A549 (cell line): Measurements from ENCODE around the gene HLA-DOB. TPM values are rescaled to one million over a fixed set of nuclear protein-coding genes. Genes with fewer than 3 reads are reported as not detected.

Experiments
- ATAC-seq, 2 experiments: fragments of 200-7000 bp in 1 of 2; fragments of >200 bp in 1 of 2; cut with Nextera tagmentation in 1 of 2; cut with Tn5 transposase in 1 of 2; 3 replicates each; pipeline versions ENCODE4 v1.8.0 to v1.9.1; 2018 to 2020; ENCODE audit warnings: mild to moderate bottlenecking in 1 of 2, moderate library complexity in 1 of 2
- CTCF ChIA-PET: fragments of 300-600 bp; sonication (Branson Sonifier 250); formaldehyde crosslinking; extraction: SDS; loops from one replicate; lab custom pipeline; 2021; ENCODE audit warnings: antibody characterized with exemption, inconsistent platforms; lab: Yijun Ruan, JAX
- POLR2A ChIA-PET: fragments of 350-600 bp; formaldehyde crosslinking; extraction: SDS; loops from one replicate; lab custom pipeline; 2021; ENCODE audit warnings: antibody characterized with exemption, inconsistent platforms; lab: Yijun Ruan, JAX
- DNase-seq, 2 experiments: peaks; one replicate each; pipeline versions ENCODE4 v3.0.0 to v3.0.0-alpha.2; 2011 to 2016; ENCODE audit warnings: low read depth in 1 of 2, low spot score in 1 of 2
- FAIRE-seq: peaks from 2 replicates; lab custom pipeline; 2011; peaks lifted over from hg19 to GRCh38; lab: Jason Lieb, UNC
- H3K27ac ChIP-seq, 2 experiments: fragments of >200 bp; sonication (Bioruptor Twin); formaldehyde crosslinking; 3 replicates each; pipeline ENCODE4 v1.5.1; 2016 to 2017
- H3K4me1 ChIP-seq: fragments of >200 bp; sonication (Bioruptor Twin); formaldehyde crosslinking; 3 replicates; pipeline ENCODE4 v1.6.1; 2016
- H3K4me2 ChIP-seq: fragments of >200 bp; sonication (Bioruptor Twin); formaldehyde crosslinking; 3 replicates; pipeline ENCODE4 v1.6.1; 2016
- H3K4me3 ChIP-seq: fragments of >200 bp; sonication (Bioruptor Twin); formaldehyde crosslinking; 3 replicates; pipeline ENCODE4 v1.5.1; 2016
- H3K9me3 ChIP-seq: fragments of >200 bp; sonication (Bioruptor Twin); formaldehyde crosslinking; 3 replicates; pipeline ENCODE4 v1.6.1; 2016
- EHMT2 ChIP-seq: fragments of 200-600 bp; sonication (generic); IDR thresholded peaks from 2 replicates; pipeline ENCODE4 v1.6.1; 2016; ENCODE audit warnings: antibody characterized with exemption, low read depth, mild to moderate bottlenecking, moderate library complexity
- ESRRA ChIP-seq: fragments of 150-350 bp; IDR thresholded peaks from 2 replicates; pipeline ENCODE4 v1.6.1; 2014; ENCODE audit warnings: mild to moderate bottlenecking, low read length, borderline replicate concordance
- FOSB ChIP-seq: fragments of 250-450 bp; sonication (Bioruptor Pico); IDR thresholded peaks from 2 replicates; pipeline ENCODE4 v1.5.0; 2020; ENCODE audit warnings: mild to moderate bottlenecking, moderate library complexity
- HEYL ChIP-seq: fragments of 250-450 bp; sonication (Bioruptor Pico); IDR thresholded peaks from 2 replicates; pipeline ENCODE4 v1.8.0; 2021; ENCODE audit warnings: mild to moderate bottlenecking, moderate library complexity
- HMGXB4 ChIP-seq: fragments of 250-450 bp; sonication (Bioruptor Pico); IDR thresholded peaks from 2 replicates; pipeline ENCODE4 v1.5.0; 2021; ENCODE audit warnings: mild to moderate bottlenecking, moderate library complexity, borderline replicate concordance
- HOXB5 ChIP-seq: fragments of 250-450 bp; sonication (Bioruptor Pico); IDR thresholded peaks from 2 replicates; pipeline ENCODE4 v1.5.0; 2020; ENCODE audit warnings: mild to moderate bottlenecking, moderate library complexity
- JUN ChIP-seq, 2 experiments: fragments of >200 bp; sonication (Bioruptor Twin); formaldehyde crosslinking; IDR thresholded peaks; 2 replicates in 1 of 2; 3 replicates in 1 of 2; pipeline ENCODE4 v1.6.1; 2016 to 2017
- KDM1A ChIP-seq: fragments of 200-600 bp; sonication (generic); IDR thresholded peaks from 2 replicates; pipeline ENCODE4 v1.6.1; 2016; ENCODE audit warnings: low read depth, mild to moderate bottlenecking
- MAZ ChIP-seq: fragments of 150-350 bp; IDR thresholded peaks from 2 replicates; pipeline ENCODE4 v1.6.1; 2014; ENCODE audit warnings: antibody characterized with exemption, low read depth, low read length, borderline replicate concordance
- MYC ChIP-seq: IDR thresholded peaks from 2 replicates; pipeline ENCODE4 v1.6.1; 2012; ENCODE audit warnings: mild to moderate bottlenecking, inconsistent platforms, low read length, improper control_type of control experiment, borderline replicate concordance
- POLR2A ChIP-seq: IDR thresholded peaks from 2 replicates; pipeline ENCODE4 v1.6.1; 2012; ENCODE audit warnings: mild to moderate bottlenecking, low read length
- RAD21 ChIP-seq, 2 experiments: fragments of >200 bp in 1 of 2; sonication (Bioruptor Twin) in 1 of 2; formaldehyde crosslinking in 1 of 2; IDR thresholded peaks in 1 of 2; conservative IDR thresholded peaks in 1 of 2; 2 replicates in 1 of 2; 3 replicates in 1 of 2; pipeline ENCODE4 v1.6.1; 2012 to 2018; ENCODE audit warnings: inconsistent platforms in 1 of 2
- RARB ChIP-seq: fragments of 250-450 bp; sonication (Bioruptor Pico); IDR thresholded peaks from 2 replicates; pipeline ENCODE4 v1.8.0; 2021; ENCODE audit warnings: mild to moderate bottlenecking, moderate library complexity
- SMC3 ChIP-seq: fragments of >200 bp; sonication (Bioruptor Twin); formaldehyde crosslinking; IDR thresholded peaks from 3 replicates; pipeline ENCODE4 v1.6.1; 2018; ENCODE audit warnings: inconsistent platforms
- SREBF2 ChIP-seq: fragments of 450-650 bp; IDR thresholded peaks from 2 replicates; pipeline ENCODE4 v1.6.1; 2014; ENCODE audit warnings: mild to moderate bottlenecking, moderate library complexity
- WGBS: methylation state at CpG from one replicate; pipeline ENCODE4 v1.1.6; 2017; ENCODE audit errors: missing lambda C conversion rate; 5-methylcytosine and 5-hydroxymethylcytosine counted together
- polyA plus RNA-seq, 4 experiments: library from polyadenylated mRNA; depleted of rRNA in 3 of 4; stranded (reverse); fragments of >200 nt; fragmentation: RNase III in 1 of 4; extraction: RNeasy Plus Mini Kit Qiagen cat#74134 plus additional on column Dnase treatment in 1 of 4; gene quantifications; 2 replicates in 3 of 4; 3 replicates in 1 of 4; pipeline ENCODE4 v1.2.3, GENCODE V29; 2011 to 2017

Gene HLA-DOB
- polyA plus RNA-seq, 2 of the 4 experiments (the other 2 are of a cell fraction): 0.08 to 0.10 TPM

DNA sequence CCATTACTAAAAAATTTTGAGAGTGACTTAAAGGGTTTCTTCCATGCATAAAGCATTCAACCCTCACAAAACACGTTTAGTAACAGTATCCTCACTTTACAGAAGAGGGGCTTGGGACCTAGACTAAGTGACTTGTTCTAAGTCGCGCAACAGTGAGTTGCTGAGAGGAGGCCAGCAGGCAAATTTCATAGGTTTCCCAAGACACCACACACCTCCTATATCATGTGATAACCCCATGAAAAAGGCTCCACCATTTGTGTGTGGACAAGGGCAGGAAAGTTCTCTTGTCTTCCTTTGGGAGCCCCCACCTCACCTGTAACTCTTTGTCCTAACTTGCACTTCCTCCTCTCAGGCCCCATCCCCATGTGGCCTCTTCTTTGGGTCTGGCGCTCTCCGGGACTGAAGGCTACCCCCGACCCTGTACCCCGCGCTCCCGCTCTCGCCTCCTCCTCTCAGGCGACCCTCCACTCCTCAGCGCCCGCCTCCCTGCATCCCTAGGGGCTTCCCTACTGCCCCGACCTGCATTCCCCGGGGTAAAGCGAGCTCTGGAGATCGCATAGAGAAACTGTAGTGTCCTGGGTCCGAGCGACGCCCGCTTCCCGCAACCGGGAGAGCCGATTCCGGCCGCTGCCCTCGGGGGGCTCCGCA, 26.7 kb upstream of the HLA-DOB start:
- H3K4me2 ChIP-seq: peak overlapping the region; percentile 82
- H3K27ac ChIP-seq: peak overlapping the region; percentile 75 to 90
- ATAC-seq (peak; percentile 2 to 3; a peak in 3 of 6 replicates), FAIRE-seq (no peak), DNase-seq (no peak)
- 0 out of 3 replicates have a peak, but pooled peaks cover 5% of the 10 kb centered on the region for H3K4me1 ChIP-seq
- CTCF ChIA-PET: interaction anchor here (1.8 to 10.9 kb wide), 3 partner anchors 14 to 141 kb away, joined by 7 to 253 read pairs (median 225); partner anchors contain the start of genes PSMB9 and TAP1
- POLR2A ChIA-PET: interaction anchor here (2.5 kb wide), 1 partner anchor 10 kb away, joined by 16 read pairs; the partner anchor contains the start of genes PSMB9 and TAP1
- H3K4me3 ChIP-seq: peak overlapping the region; percentile 55
- H3K9me3 ChIP-seq: no peaks in the 10 kb centered on the region
- TF ChIP-seq FOSB (CRISPR knock-in tag) (no peak), ESRRA (no peak), RARB (CRISPR knock-in tag) (no peak), HEYL (no peak)
- 12% methylated on average over 23 of the region's 28 CpGs for WGBS

- no peak for TF ChIP-seq EHMT2
- TF ChIP-seq, all 56 proteins: peak for 0
- 95% methylated on average over 8 of the region's 8 CpGs for WGBS
- Histone ChIP-seq H3K4me3 (no peak overlapping the region), H3K4me2 (no peak overlapping the region), H3K4me1 (peaks cover 7% of the 10 kb centered on the region; the same call in 1 of the 3 replicates), H3K9me3 (no peaks in the 10 kb centered on the region), H3K27ac (no peak overlapping the region)
- ChIA-PET CTCF (interaction anchor here (1.1 to 10.9 kb wide), 5 partner anchors 8 to 142 kb away, joined by 3 to 253 read pairs (median 3); partner anchors contain the start of genes PSMB9 and TAP1), POLR2A (no interaction called here)
- FAIRE-seq: no peak
- ATAC-seq: no peak
- no peak for DNase-seq
Measured at GRCh38 chr6:32842690-32843089, 25.9 kb upstream of the HLA-DOB start.

DNA sequence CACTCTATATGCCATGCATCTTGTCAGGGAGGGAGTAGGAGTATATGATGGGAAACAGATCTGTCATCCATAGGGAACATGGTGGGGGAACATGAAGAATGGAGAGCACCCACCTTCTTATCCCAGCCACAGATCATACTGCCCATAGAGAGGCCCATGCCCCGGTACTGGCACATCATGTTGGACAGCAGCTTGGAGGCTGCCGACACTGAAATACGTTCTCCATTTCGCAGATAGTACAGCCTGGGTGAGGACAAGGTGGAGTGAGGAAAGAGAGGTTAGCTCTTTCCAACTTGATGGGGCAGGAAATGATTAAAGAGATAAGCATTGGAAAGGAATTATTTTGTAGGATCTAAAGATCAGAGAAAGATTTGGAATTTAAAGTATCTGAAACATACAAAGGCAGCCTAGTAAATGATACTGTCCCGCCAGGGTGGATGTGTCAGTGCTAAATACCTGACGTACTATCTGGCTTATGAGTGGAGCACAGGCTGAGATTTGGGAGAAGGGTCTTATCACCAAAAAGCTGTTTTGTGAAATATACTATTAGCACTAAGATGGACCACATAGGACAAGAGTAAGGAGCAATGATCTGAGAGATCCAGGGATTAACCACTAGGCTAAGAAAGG, 25.3 kb upstream of the HLA-DOB start:
- FAIRE-seq (no peak), ATAC-seq (no peak)
- Histone ChIP-seq H3K4me1 (peaks cover 10% of the 10 kb centered on the region; the same call in 1 of the 3 replicates), H3K4me3 (no peak overlapping the region), H3K4me2 (no peak overlapping the region)
- POLR2A ChIA-PET: no interaction called here
- TF ChIP-seq HMGXB4 (CRISPR knock-in tag) (no peak), MAZ (no peak), HOXB5 (CRISPR knock-in tag) (no peak), RARB (CRISPR knock-in tag) (no peak), SMC3 (no peak), MYC (no peak), POLR2A (no peak), RAD21 (conservative IDR thresholded peaks at IDR 0.05 in 1 of 2, IDR thresholded peaks at IDR 0.05 in 1 of 2) (no peak), ESRRA (no peak), KDM1A (no peak), SREBF2 (no peak), JUN (IDR thresholded peaks at IDR 0.05) (no peak)
- TF ChIP-seq, all 56 proteins: peak for 0
- WGBS: 92% methylated on average over 6 of the region's 6 CpGs
- Histone ChIP-seq H3K27ac (no peak overlapping the region), H3K9me3 (no peaks in the 10 kb centered on the region)
- CTCF ChIA-PET: interaction anchor here (1.1 to 10.9 kb wide), 5 partner anchors 8 to 142 kb away, joined by 3 to 253 read pairs (median 3); partner anchors contain the start of genes PSMB9 and TAP1
- no peak for DNase-seq
